ENCODE results near the gene RNFT2.

RNFT2 gene

GRCh38 chr12:116863275-116863767, 125.2 kb downstream of the RNFT2 start:
- no peaks in the 10 kb centered on the region for H3K9me3 ChIP-seq (ENCODE audit: control insufficient read depth, insufficient read depth, low read depth, low read length)
- H3K27ac ChIP-seq (ENCODE audit: low read depth, low read length): no peak overlapping the region
- H3K36me3 ChIP-seq (ENCODE audit: control insufficient read depth, insufficient read depth, low read length): no peaks in the 10 kb centered on the region
- H3K4me1 ChIP-seq (ENCODE audit: control insufficient read depth, insufficient read depth, low read length): no peaks in the 10 kb centered on the region
- no peak overlapping the region for H3K9ac ChIP-seq (ENCODE audit: low read length)
- no peak overlapping the region for H3K4me3 ChIP-seq (ENCODE audit: low read depth, low read length)
- H3K27me3 ChIP-seq (ENCODE audit: control insufficient read depth, insufficient read depth, low read length): no peaks in the 10 kb centered on the region

- Histone ChIP-seq H3K4me3 (ENCODE audit: low read depth, low read length) (no peak overlapping the region), H3K27ac (ENCODE audit: low read depth, low read length) (no peak overlapping the region), H3K36me3 (ENCODE audit: control insufficient read depth, insufficient read depth, low read length) (no peaks in the 10 kb centered on the region), H3K27me3 (ENCODE audit: control insufficient read depth, insufficient read depth, low read length) (no peaks in the 10 kb centered on the region), H3K9me3 (ENCODE audit: control insufficient read depth, insufficient read depth, low read depth, low read length) (no peaks in the 10 kb centered on the region), H3K4me1 (ENCODE audit: control insufficient read depth, insufficient read depth, low read length) (no peaks in the 10 kb centered on the region), H3K9ac (ENCODE audit: low read length) (no peak overlapping the region)
These were observed 126.5 kb downstream of the RNFT2 start for GRCh38 chr12:116864371-116865160.

GRCh38 chr12:116867523-116867922, 129.4 kb downstream of the RNFT2 start:
- H3K9me3 ChIP-seq (ENCODE audit: control insufficient read depth, insufficient read depth, low read depth, low read length): no peaks in the 10 kb centered on the region
- no peak overlapping the region for H3K9ac ChIP-seq (ENCODE audit: low read length)
- H3K27me3 ChIP-seq (ENCODE audit: control insufficient read depth, insufficient read depth, low read length): no peaks in the 10 kb centered on the region
- H3K27ac ChIP-seq (ENCODE audit: low read depth, low read length): no peak overlapping the region
- no peaks in the 10 kb centered on the region for H3K36me3 ChIP-seq (ENCODE audit: control insufficient read depth, insufficient read depth, low read length)
- H3K4me3 ChIP-seq (ENCODE audit: low read depth, low read length): no peak overlapping the region
- no peaks in the 10 kb centered on the region for H3K4me1 ChIP-seq (ENCODE audit: control insufficient read depth, insufficient read depth, low read length)

GRCh38 chr12:116870306-116870705, 132.2 kb downstream of the RNFT2 start:
- Histone ChIP-seq H3K9me3 (ENCODE audit: control insufficient read depth, insufficient read depth, low read depth, low read length) (peaks cover 6% of the 10 kb centered on the region), H3K4me1 (ENCODE audit: control insufficient read depth, insufficient read depth, low read length) (no peaks in the 10 kb centered on the region), H3K27ac (ENCODE audit: low read depth, low read length) (no peak overlapping the region)

GRCh38 chr12:116874324-116874995, 136.3 kb downstream of the RNFT2 start:
- Histone ChIP-seq H3K4me3 (ENCODE audit: low read depth, low read length) (no peak overlapping the region), H3K9ac (ENCODE audit: low read length) (no peak overlapping the region), H3K9me3 (ENCODE audit: control insufficient read depth, insufficient read depth, low read depth, low read length) (peaks cover 6% of the 10 kb centered on the region), H3K4me1 (ENCODE audit: control insufficient read depth, insufficient read depth, low read length) (peaks cover 18% of the 10 kb centered on the region), H3K36me3 (ENCODE audit: control insufficient read depth, insufficient read depth, low read length) (no peaks in the 10 kb centered on the region), H3K27me3 (ENCODE audit: control insufficient read depth, insufficient read depth, low read length) (peaks cover 53% of the 10 kb centered on the region), H3K27ac (ENCODE audit: low read depth, low read length) (no peak overlapping the region)

More at GRCh38 chr12:116870306-116870705, 132.2 kb downstream of the RNFT2 start:
- H3K9ac ChIP-seq (ENCODE audit: low read length): no peak overlapping the region
- no peak overlapping the region for H3K4me3 ChIP-seq (ENCODE audit: low read depth, low read length)
- no peaks in the 10 kb centered on the region for H3K36me3 ChIP-seq (ENCODE audit: control insufficient read depth, insufficient read depth, low read length)
- peaks cover 14% of the 10 kb centered on the region for H3K27me3 ChIP-seq (ENCODE audit: control insufficient read depth, insufficient read depth, low read length)

- H3K27ac ChIP-seq (ENCODE audit: low read depth, low read length): no peak overlapping the region
- H3K9me3 ChIP-seq (ENCODE audit: control insufficient read depth, insufficient read depth, low read depth, low read length): peaks cover 6% of the 10 kb centered on the region
- no peaks in the 10 kb centered on the region for H3K36me3 ChIP-seq (ENCODE audit: control insufficient read depth, insufficient read depth, low read length)
- H3K4me1 ChIP-seq (ENCODE audit: control insufficient read depth, insufficient read depth, low read length): peaks cover 22% of the 10 kb centered on the region
- H3K27me3 ChIP-seq (ENCODE audit: control insufficient read depth, insufficient read depth, low read length): peaks cover 72% of the 10 kb centered on the region
- peak overlapping the region; percentile 49 for H3K4me3 ChIP-seq (ENCODE audit: low read depth, low read length)
- no peak overlapping the region for H3K9ac ChIP-seq (ENCODE audit: low read length)
These were observed 138.2 kb downstream of the RNFT2 start for GRCh38 chr12:116876151-116876869.

- peaks cover 6% of the 10 kb centered on the region for H3K9me3 ChIP-seq (ENCODE audit: control insufficient read depth, insufficient read depth, low read depth, low read length)
- peaks cover 91% of the 10 kb centered on the region for H3K27me3 ChIP-seq (ENCODE audit: control insufficient read depth, insufficient read depth, low read length)
- no peaks in the 10 kb centered on the region for H3K36me3 ChIP-seq (ENCODE audit: control insufficient read depth, insufficient read depth, low read length)
- H3K4me1 ChIP-seq (ENCODE audit: control insufficient read depth, insufficient read depth, low read length): peaks cover 22% of the 10 kb centered on the region
- no peak overlapping the region for H3K9ac ChIP-seq (ENCODE audit: low read length)
- H3K27ac ChIP-seq (ENCODE audit: low read depth, low read length): no peak overlapping the region
- peak overlapping the region; percentile 65 for H3K4me3 ChIP-seq (ENCODE audit: low read depth, low read length)
These were observed 140.7 kb downstream of the RNFT2 start for GRCh38 chr12:116878567-116879508.

- H3K36me3 ChIP-seq (ENCODE audit: control insufficient read depth, insufficient read depth, low read length): no peaks in the 10 kb centered on the region
- H3K9me3 ChIP-seq (ENCODE audit: control insufficient read depth, insufficient read depth, low read depth, low read length): peaks cover 2% of the 10 kb centered on the region
- peak overlapping the region; percentile 65 for H3K4me3 ChIP-seq (ENCODE audit: low read depth, low read length)
- peaks cover 94% of the 10 kb centered on the region for H3K27me3 ChIP-seq (ENCODE audit: control insufficient read depth, insufficient read depth, low read length)
- no peak overlapping the region for H3K27ac ChIP-seq (ENCODE audit: low read depth, low read length)
- H3K9ac ChIP-seq (ENCODE audit: low read length): peak overlapping the region; percentile 1
- peaks cover 22% of the 10 kb centered on the region for H3K4me1 ChIP-seq (ENCODE audit: control insufficient read depth, insufficient read depth, low read length)
These were observed 141.5 kb downstream of the RNFT2 start for GRCh38 chr12:116879509-116880212.

- Histone ChIP-seq H3K4me3 (ENCODE audit: low read depth, low read length) (peak overlapping the region; percentile 65), H3K9ac (ENCODE audit: low read length) (peak overlapping the region; percentile 37), H3K27me3 (ENCODE audit: control insufficient read depth, insufficient read depth, low read length) (peaks cover 95% of the 10 kb centered on the region), H3K9me3 (ENCODE audit: control insufficient read depth, insufficient read depth, low read depth, low read length) (no peaks in the 10 kb centered on the region; the same call in 1 of the 2 replicates), H3K27ac (ENCODE audit: low read depth, low read length) (no peak overlapping the region), H3K36me3 (ENCODE audit: control insufficient read depth, insufficient read depth, low read length) (no peaks in the 10 kb centered on the region), H3K4me1 (ENCODE audit: control insufficient read depth, insufficient read depth, low read length) (peaks cover 22% of the 10 kb centered on the region)
These were observed 142.2 kb downstream of the RNFT2 start for GRCh38 chr12:116880213-116880816.
